ENCODE measurements around the gene IL18R1. TPM values are rescaled to one million over a fixed set of nuclear protein-coding genes. Genes with fewer than 3 reads are reported as not detected.

Gene IL18R1
- total RNA-seq, 1 donor from 2014 or later: 4.9 TPM

DNA sequence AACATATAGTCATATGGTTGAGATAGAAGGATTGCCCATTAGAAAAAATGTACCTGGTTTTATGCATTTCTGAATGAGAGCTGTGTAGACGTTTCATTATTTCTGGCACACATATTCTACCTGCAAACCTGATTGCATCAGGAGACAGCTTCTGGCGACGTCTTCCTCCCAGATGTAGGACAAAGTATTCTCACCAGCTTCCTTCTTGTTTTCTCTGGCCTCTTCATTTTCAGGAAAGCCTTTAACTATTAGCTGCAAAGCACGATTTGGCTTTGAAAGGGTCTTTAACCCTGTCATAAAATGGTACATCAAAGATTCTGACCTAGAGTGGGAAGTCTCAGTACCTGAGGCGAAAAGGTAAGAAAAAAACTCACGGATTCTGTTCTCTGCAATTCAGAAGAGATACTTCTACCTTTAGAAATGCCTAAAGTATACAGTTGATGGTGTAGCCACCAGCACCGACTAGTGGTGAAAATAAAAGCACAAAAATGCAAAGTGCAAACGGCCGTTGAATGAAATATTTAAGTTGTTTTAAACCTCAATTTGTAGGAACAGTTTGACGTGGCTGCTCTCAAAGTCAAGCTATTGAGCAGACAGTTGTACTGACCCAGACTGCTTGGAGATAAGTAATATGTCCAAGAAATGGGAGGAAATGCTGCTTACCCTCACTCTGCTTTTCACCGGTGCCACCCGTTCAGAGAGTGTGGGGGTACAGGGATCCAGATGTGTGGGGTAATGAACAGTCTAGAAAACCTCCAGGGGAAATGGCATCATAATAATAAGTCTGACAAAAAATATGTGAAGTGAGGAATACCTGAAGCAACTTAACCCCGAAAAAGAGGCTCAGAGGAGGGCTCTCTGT lies 87.6 kb downstream of the IL18R1 start:
- H3K27me3 ChIP-seq: no peaks in the 10 kb centered on the region
- H3K27ac ChIP-seq: no peak overlapping the region
- H3K9me3 ChIP-seq: no peaks in the 10 kb centered on the region
- no peaks in the 10 kb centered on the region for H3K36me3 ChIP-seq
- intact Hi-C loops (cut with DNase I): no loop called here
- H3K4me1 ChIP-seq: no peaks in the 10 kb centered on the region
- DNase-seq (ENCODE audit: extremely low spot score in 2 of 2): no peak
- H3K4me3 ChIP-seq: no peak overlapping the region
- TF ChIP-seq CTCF (IDR thresholded peaks at IDR 0.05): peak; percentile 45 to 65 (median 63)
- no peak for TF ChIP-seq POLR2A (IDR thresholded peaks at IDR 0.05)

DNA sequence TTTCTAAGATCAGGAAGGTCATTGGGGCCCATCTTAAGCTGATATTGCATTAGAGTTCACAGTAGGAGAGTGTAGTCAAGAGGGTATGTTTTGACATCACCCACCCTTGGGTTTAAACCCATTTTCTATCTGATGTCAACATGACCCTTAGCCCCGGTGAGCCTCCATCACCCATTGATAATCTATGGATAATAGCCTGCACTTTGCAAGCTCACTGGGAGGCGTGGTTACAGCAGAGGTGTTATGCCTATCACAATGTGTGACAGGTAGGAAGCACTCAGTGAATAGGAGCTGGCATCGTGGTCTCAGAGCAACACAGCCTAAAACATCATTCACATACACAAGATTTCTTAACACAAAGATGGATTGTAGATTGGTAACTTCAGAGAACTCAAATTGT lies 88.6 kb downstream of the IL18R1 start:
- Histone ChIP-seq H3K27ac (no peak overlapping the region), H3K4me3 (no peak overlapping the region), H3K4me1 (no peaks in the 10 kb centered on the region), H3K27me3 (no peaks in the 10 kb centered on the region), H3K9me3 (no peaks in the 10 kb centered on the region), H3K36me3 (no peaks in the 10 kb centered on the region)
- intact Hi-C loops (cut with DNase I): no loop called here
- no peak for DNase-seq (ENCODE audit: extremely low spot score in 2 of 2)
- no peak for TF ChIP-seq CTCF (IDR thresholded peaks at IDR 0.05)
- TF ChIP-seq POLR2AphosphoS5 (IDR thresholded peaks at IDR 0.05; ENCODE audit: insufficient read depth in 1 of 2, low read depth in 1 of 2): no peak
- TF ChIP-seq POLR2A (IDR thresholded peaks at IDR 0.05): no peak

- Histone ChIP-seq H3K27ac (no peak overlapping the region), H3K36me3 (no peaks in the 10 kb centered on the region), H3K4me1 (no peaks in the 10 kb centered on the region), H3K4me3 (no peak overlapping the region), H3K27me3 (no peaks in the 10 kb centered on the region), H3K9me3 (no peaks in the 10 kb centered on the region)
- TF ChIP-seq CTCF (IDR thresholded peaks at IDR 0.05) (no peak), POLR2A (IDR thresholded peaks at IDR 0.05) (no peak), POLR2AphosphoS5 (IDR thresholded peaks at IDR 0.05; ENCODE audit: insufficient read depth in 1 of 2, low read depth in 1 of 2) (no peak)
- intact Hi-C loops (cut with DNase I): no loop called here
- DNase-seq (ENCODE audit: extremely low spot score in 2 of 2): no peak
These were observed 91.3 kb downstream of the IL18R1 start for GRCh38 chr2:102446936-102447335.

Small RNA genes within 50 kb of the gene (microRNA-seq; reads per million reads assigned to microRNA genes)
- 1.4 reads per million for gene MIR4772 (ENCODE audit: borderline number of aligned reads, borderline replicate concordance)

Small RNA genes within 50 kb of the gene (small RNA-seq; reads per million reads assigned to genes)
- not detected for gene MIR4772

Other genes with a start within 250 kb of the IL18R1 start
- 79.6 TPM for gene IL1R1, start 213.1 kb upstream of the IL18R1 start, total RNA-seq
- 5.2 TPM for gene IL1RL2, start 168.8 kb upstream of the IL18R1 start, total RNA-seq
- 10.6 TPM for gene IL1RL1, start 44.2 kb upstream of the IL18R1 start, total RNA-seq
- 5.9 TPM for gene IL18RAP, start 67.4 kb downstream of the IL18R1 start, total RNA-seq
- gene SLC9A4, start 117.4 kb downstream of the IL18R1 start, total RNA-seq: not detected